NCI-H2107 (cell line): Measurements from ENCODE around the gene PKN3.

Experiments
- DNase-seq: peaks from one replicate; lab custom pipeline; 2025; lab: John Stamatoyannopoulos, UW

Gene PKN3

GRCh38 chr9:128747241-128747640 is 44.9 kb downstream of the PKN3 start:
- no peak for DNase-seq

GRCh38 chr9:128750926-128751595 is 48.8 kb downstream of the PKN3 start:
- DNase-seq = no peak

GRCh38 chr9:128753627-128754026 is 51.3 kb downstream of the PKN3 start:
- no peak for DNase-seq

- no peak for DNase-seq
These were observed 55.3 kb downstream of the PKN3 start for GRCh38 chr9:128757602-128758001.

- DNase-seq = no peak
These were observed 60.6 kb downstream of the PKN3 start for GRCh38 chr9:128762671-128763449.

DNA sequence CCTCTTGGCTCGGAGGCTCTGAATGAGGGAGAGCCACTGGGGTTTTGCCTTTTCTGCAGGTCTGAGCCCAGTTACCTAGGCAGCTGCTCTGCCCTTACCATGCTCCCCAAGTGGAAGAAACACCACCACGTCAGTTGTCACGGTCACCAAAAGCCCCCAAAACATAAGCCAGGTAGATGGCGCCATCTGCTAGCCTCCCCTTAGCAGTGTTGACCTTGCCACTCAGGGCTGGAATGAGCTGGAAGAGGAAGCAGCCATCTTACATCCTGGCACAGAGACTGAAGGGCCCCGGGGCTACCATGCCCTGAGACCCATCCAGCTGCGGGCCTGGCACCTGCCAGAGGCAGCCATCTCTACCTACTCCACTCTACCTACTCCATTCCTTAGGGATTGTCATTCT is 62.1 kb downstream of the PKN3 start:
- no peak for DNase-seq

GRCh38 chr9:128765499-128765898 is 63.2 kb downstream of the PKN3 start:
- DNase-seq = no peak

GRCh38 chr9:128768606-128769005 is 66.3 kb downstream of the PKN3 start:
- DNase-seq = no peak
